HS-5 (cell line): ENCODE data around the gene THEMIS2.
"Not testable (repeated sequence)": the region's sequence is repeated elsewhere in the genome, so short reads cannot be mapped to it uniquely, and the experiment has no call there.

Experiments used
- DNase-seq: peaks from one replicate; pipeline ENCODE4 v3.0.0-alpha.2; 2012; ENCODE audit warnings: low read depth

Gene THEMIS2

GRCh38 chr1:27862671-27863537, 9.4 kb upstream of the THEMIS2 start:
- DNase-seq: peak; percentile 98

- DNase-seq: no peak
Observed at GRCh38 chr1:27863538-27863915, 8.8 kb upstream of the THEMIS2 start.

DNA sequence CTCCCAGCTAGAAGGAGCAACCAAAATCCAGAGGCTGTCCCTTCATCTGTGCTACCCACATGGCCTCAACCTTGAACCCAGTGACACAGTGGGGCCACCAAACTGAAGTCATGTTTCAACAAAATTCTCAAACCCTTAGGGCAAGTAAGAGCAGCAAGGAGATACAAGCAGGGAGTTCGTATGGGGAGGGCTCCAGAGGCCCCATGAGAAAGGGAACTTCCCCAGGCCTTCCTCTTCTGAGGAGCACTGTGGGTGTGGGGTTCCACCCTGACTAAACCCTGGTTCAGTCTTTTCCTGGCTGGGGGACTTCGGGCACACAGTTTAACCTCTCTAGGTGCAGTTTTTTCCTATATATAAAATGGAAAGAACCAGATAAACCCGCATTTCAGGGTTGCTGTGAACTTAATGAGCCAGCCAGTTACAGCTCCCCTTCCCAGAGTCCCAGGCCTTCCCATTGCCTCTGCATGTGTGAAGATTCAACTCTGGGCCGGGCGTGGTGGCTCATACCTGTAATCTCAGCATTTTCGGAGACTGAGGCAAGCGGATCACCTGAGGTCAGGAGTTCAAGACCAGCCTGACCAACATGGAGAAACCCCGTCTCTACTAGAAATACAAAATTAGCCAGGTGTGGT, 8.0 kb upstream of the THEMIS2 start:
- no peak for DNase-seq

- no peak for DNase-seq
Observed at GRCh38 chr1:27865821-27866220, 6.5 kb upstream of the THEMIS2 start.

DNA sequence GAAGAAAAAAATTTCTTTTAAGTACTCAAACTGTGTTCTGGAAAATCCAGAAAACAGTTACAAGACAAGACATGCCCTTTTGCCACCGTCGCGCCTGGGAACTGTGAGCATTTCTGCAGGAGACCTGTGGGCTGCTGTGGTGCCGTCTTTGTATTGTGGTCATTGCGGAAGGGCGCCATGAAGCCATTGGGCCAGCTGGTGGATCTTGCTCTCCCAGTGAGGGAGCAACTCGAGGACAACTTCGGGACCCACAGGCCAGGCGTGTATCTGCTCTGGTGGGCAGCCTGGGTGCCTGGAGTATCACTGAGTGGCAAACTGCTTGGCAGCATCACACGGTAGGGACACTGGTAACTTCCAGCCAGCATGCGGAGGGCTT, 3.8 kb upstream of the THEMIS2 start:
- no peak for DNase-seq

- no peak for DNase-seq
Observed at GRCh38 chr1:27868932-27869718, 3.2 kb upstream of the THEMIS2 start.

GRCh38 chr1:27869719-27870085, 2.6 kb upstream of the THEMIS2 start:
- no peak for DNase-seq

DNA sequence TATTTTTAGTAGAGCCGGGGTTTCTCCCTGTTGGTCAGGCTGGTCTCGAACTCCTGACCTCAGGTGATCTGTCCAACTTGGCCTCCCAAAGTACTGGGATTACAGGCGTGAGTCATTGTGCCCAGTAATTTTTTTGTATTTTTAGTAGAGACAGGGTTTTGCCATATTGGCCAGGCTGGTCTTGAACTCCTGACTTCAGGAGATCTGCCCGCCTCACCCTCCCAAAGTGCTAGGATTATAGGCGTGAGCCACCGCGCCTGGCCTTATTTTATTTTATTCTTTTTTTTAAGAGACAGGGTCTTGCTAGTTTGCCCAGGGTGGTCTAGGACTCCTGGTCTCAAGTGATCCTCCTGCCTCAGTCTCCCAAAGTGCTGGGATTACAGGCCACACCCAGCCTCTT, 1.3 kb upstream of the THEMIS2 start:
- not testable (repeated sequence) for DNase-seq

GRCh38 chr1:27872802-27873551, 633 bp downstream of the THEMIS2 start:
- DNase-seq: no peak

- DNase-seq: no peak
Observed at GRCh38 chr1:27873671-27874384, 1.5 kb downstream of the THEMIS2 start.

DNA sequence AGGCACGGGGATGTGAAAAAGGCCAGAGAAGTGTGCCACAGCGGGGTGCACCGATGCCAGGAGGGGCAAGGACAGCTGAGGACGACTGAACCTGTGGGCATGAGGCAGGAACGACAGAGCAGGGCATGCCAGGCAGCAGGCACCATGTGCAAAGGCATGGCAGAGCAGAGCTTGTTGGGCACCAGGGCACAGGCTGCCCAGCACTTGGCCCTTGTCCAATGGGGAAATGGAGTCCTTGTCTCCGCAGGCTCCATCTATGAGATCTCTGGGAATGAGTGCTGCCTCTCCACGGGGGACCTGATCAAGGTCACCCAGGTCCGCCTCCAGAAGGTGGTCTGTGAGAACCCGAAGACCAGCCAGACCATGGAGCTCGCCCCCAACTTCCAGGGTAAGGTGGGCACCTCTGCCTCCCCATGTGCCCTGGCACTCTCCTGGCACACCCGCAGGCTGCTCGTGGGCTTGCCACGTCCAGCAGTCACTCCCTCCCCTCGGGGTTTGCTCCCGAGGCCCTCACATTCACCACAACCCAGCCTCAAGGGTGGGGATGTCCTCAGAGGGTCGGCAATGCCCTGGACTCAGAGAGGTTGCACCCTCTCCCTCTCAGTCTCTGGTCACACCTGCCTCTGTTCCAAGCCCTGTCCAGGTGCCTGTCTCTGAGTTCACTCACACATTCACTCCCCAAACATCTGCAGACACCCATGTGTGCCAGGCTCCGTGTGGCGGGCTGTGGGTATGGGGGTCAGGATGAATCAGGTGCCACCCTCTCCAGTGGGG, 4.2 kb downstream of the THEMIS2 start:
- DNase-seq: no peak

- no peak for DNase-seq
Observed at GRCh38 chr1:27877115-27877416, 4.7 kb downstream of the THEMIS2 start.

GRCh38 chr1:27878039-27878438, 5.7 kb downstream of the THEMIS2 start:
- DNase-seq: no peak

DNA sequence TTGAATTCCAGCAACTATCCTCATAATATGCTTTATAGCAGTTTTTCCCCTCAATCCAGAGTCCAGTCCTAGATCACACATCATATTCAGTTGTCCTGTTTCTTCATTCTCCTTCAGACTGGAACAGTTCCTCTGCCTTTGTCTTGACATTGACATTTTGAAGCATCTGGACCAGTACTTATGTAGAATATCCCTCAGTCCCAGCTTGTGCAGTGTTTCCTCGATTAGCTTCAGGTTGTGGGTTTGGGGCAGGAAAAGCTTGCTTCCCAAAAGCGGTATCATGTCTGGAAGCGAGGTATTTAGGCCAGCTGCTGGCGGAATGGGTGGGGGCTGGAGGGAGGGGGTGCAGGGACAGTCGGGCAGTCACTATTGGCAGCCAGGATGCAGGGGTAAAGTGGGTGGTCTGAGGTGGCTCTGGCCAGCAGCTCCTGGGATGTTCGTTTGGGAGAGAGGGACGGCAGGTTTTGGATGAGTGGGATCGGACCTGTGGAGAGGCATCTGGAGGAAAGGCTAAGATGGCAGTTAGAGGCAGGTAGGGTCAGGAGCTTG, 6.5 kb downstream of the THEMIS2 start:
- DNase-seq: no peak

DNA sequence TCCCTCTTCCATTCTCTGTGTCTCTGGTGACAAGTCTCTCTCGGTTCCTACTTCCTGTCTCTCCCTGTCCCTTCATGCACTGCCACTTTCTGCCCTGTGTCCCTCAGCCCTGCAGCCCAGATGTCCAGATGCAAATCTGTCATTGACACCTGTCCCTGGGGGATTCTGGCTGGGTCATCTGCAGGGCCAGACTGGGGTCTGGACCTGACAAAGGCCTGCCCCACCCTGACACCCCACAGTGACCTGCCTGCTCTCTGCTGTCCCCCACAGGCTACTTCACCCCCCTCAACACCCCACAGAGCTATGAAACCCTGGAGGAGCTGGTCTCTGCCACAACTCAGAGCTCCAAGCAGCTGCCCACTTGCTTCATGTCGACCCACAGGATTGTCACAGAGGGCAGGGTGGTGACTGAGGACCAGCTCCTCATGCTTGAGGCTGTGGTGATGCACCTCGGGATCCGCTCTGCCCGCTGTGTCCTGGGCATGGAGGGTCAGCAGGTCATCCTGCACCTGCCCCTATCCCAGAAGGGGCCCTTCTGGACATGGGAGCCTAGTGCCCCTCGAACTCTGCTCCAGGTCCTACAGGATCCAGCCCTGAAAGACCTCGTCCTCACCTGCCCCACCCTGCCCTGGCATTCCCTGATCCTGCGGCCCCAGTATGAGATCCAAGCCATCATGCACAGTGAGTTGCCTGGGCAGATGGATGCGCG, 7.2 kb downstream of the THEMIS2 start:
- no peak for DNase-seq

DNA sequence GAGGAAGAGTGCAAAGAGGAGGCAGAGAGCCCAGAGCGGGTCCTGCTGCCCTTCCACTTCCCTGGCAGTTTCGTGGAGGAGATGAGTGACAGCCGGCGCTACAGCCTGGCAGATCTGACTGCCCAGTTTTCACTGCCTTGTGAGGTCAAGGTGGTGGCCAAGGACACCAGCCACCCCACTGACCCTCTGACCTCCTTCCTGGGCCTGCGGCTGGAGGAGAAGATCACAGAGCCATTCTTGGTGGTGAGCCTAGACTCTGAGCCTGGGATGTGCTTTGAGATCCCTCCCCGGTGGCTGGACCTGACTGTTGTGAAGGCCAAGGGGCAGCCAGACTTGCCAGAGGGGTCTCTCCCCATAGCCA, 10.2 kb downstream of the THEMIS2 start:
- DNase-seq: no peak

DNA sequence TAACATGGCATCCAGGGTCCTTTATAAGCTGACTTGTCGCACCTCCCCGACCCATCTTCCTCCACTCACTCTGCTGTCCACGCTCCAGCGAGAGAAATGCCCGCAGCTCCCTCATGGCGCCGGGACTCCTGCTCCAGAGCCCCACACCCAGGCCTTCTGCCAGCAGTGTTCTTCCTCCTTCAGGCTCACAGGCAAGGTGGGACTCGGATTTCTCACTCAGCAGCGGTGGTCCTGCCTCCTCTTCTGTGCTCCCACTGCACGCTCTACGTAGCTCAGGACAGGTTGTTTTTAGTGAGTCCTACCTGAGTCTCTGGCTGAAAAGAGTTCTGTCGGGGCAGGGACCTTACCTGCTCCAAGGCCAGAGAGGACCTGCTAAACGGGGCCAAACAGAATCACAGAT, 11.2 kb downstream of the THEMIS2 start:
- no peak for DNase-seq

GRCh38 chr1:27884006-27884954, 11.9 kb downstream of the THEMIS2 start:
- no peak for DNase-seq

GRCh38 chr1:27885114-27885528, 12.8 kb downstream of the THEMIS2 start:
- DNase-seq: no peak
